ENCODE results near the gene NRL. TPM values are rescaled to one million over a fixed set of nuclear protein-coding genes. Genes with fewer than 3 reads are reported as not detected.

The NRL gene
- total and polyA plus RNA-seq, 9 of the 15 experiments (the other 6 are each of a cell fraction or from before 2014, with no cell fraction given) = 0.07 to 2.7 (median 1.4) TPM; not detected in 1

GRCh38 chr14:24093901-24094840, 20.6 kb downstream of the NRL start, which contains the start of gene PCK2 (continued):
- peak; percentile 97 for TF ChIP-seq ATF4 (CRISPR knock-in tag; IDR thresholded peaks at IDR 0.05)
- peak; percentile 93 for TF ChIP-seq PRPF4 (IDR thresholded peaks at IDR 0.05; ENCODE audit: insufficient read depth, low read depth, low read length, poor library complexity, severe bottlenecking)
- no peak for TF ChIP-seq ZNF609 (CRISPR knock-in tag; IDR thresholded peaks at IDR 0.05; ENCODE audit: borderline replicate concordance)
- no peak for TF ChIP-seq SMAD2 (IDR thresholded peaks at IDR 0.05; ENCODE audit: low read depth, low read length)
- peak; percentile 30; the same call in 1 of the 2 replicates for TF ChIP-seq SMARCA5 (IDR thresholded peaks at IDR 0.05)
- no peak for TF ChIP-seq POU5F1 (IDR thresholded peaks at IDR 0.05; ENCODE audit: borderline replicate concordance, low read depth, low read length, partially characterized antibody)
- TF ChIP-seq COPS2 (conservative IDR thresholded peaks at IDR 0.05) = no peak
- peak; percentile 68 for TF ChIP-seq ZBTB17 (CRISPR knock-in tag; IDR thresholded peaks at IDR 0.05)
- no peak for TF ChIP-seq ZNF282 (CRISPR knock-in tag; IDR thresholded peaks at IDR 0.05)
- no peak for TF ChIP-seq ZKSCAN3 (CRISPR knock-in tag; IDR thresholded peaks at IDR 0.05)
- peak in 1 of 2 experiments; percentile 43; a peak in 1 of 4 replicates for TF ChIP-seq HDAC1 (IDR thresholded peaks at IDR 0.05)
- no peak for TF ChIP-seq TARDBP (IDR thresholded peaks at IDR 0.05)
- TF ChIP-seq BRD4 (IDR thresholded peaks at IDR 0.05) = 0 out of 2 replicates have a peak, but pooled peaks have one; percentile 29
- no peak for TF ChIP-seq BACH1 (tag; IDR thresholded peaks at IDR 0.05)
- peak; percentile 84 for TF ChIP-seq MTA3 (IDR thresholded peaks at IDR 0.05; ENCODE audit: borderline replicate concordance)
- TF ChIP-seq FIP1L1 (IDR thresholded peaks at IDR 0.05; ENCODE audit: low read depth, low read length, poor library complexity, severe bottlenecking) = peak; percentile 86
- 0 out of 4 replicates have a peak, but pooled peaks of 1 of the 2 experiments have one; percentile 2 for TF ChIP-seq ZNF639 (CRISPR knock-in tag; conservative IDR thresholded peaks at IDR 0.05 in 1 of 2, IDR thresholded peaks at IDR 0.05 in 1 of 2)
- peak; percentile 80 for TF ChIP-seq ZFX (CRISPR knock-in tag; IDR thresholded peaks at IDR 0.05)
- 0 out of 2 replicates have a peak, but pooled peaks have one; percentile 33 for TF ChIP-seq ZNF830 (CRISPR knock-in tag; IDR thresholded peaks at IDR 0.05)
- 0 out of 2 replicates have a peak, but pooled peaks have one; percentile 37 for TF ChIP-seq RNF2 (IDR thresholded peaks at IDR 0.05)
- TF ChIP-seq TAF1 (IDR thresholded peaks at IDR 0.05; ENCODE audit: control insufficient read depth, extremely low read depth, insufficient read depth, low read length, severe bottlenecking) = peak; percentile 49
